KMS-11 (cell line): Measurements from ENCODE around the gene CUL7.
"Not testable (repeated sequence)": the region's sequence is repeated elsewhere in the genome, so short reads cannot be mapped to it uniquely, and the experiment has no call there.

Source experiments
- H2AFZ ChIP-seq: fragments of 200-600 bp; sonication (generic); 2 replicates; pipeline ENCODE4 v1.6.1; 2016; ENCODE audit warnings: antibody characterized with exemption, mixed run types, low read depth
- H3K27ac ChIP-seq: fragments of 200-600 bp; sonication (generic); 2 replicates; pipeline ENCODE4 v1.6.1; 2016; ENCODE audit warnings: mild to moderate bottlenecking, mixed run types
- H3K27me3 ChIP-seq: fragments of 200-600 bp; sonication (generic); 2 replicates; pipeline ENCODE4 v1.6.1; 2017; ENCODE audit warnings: mild to moderate bottlenecking, low read depth, mixed run types, moderate library complexity; ENCODE audit not compliant: insufficient read depth
- H3K36me3 ChIP-seq: fragments of 200-600 bp; sonication (generic); 2 replicates; pipeline ENCODE4 v1.6.1; 2017; ENCODE audit warnings: mild to moderate bottlenecking, mixed run types; ENCODE audit not compliant: insufficient read depth
- H3K4me1 ChIP-seq: fragments of 200-600 bp; sonication (generic); 2 replicates; pipeline ENCODE4 v1.6.1; 2016; ENCODE audit warnings: mild to moderate bottlenecking, low read depth, mixed run types; ENCODE audit not compliant: poor library complexity, severe bottlenecking
- H3K4me2 ChIP-seq: fragments of 200-600 bp; sonication (generic); 2 replicates; pipeline ENCODE4 v1.7.0; 2016; ENCODE audit warnings: mild to moderate bottlenecking, mixed run types
- H3K4me3 ChIP-seq: fragments of 200-600 bp; sonication (generic); IDR thresholded peaks from 2 replicates; pipeline ENCODE4 v1.6.1; 2017; ENCODE audit warnings: low read depth, low read length, mixed read lengths; ENCODE audit not compliant: insufficient read depth
- H3K79me2 ChIP-seq: fragments of 200-600 bp; sonication (generic); 2 replicates; pipeline ENCODE4 v1.6.1; 2016; ENCODE audit warnings: low read depth, mixed run types; ENCODE audit not compliant: insufficient read depth
- H3K9ac ChIP-seq: fragments of 200-600 bp; sonication (generic); 2 replicates; pipeline ENCODE4 v1.6.1; 2016; ENCODE audit warnings: mild to moderate bottlenecking, mixed run types
- H4K20me1 ChIP-seq: fragments of 200-600 bp; sonication (generic); 2 replicates; pipeline ENCODE4 v1.6.1; 2016; ENCODE audit warnings: mild to moderate bottlenecking, mixed run types; ENCODE audit not compliant: insufficient read depth
- TF ChIP-seq, protein P1 (sequence below): fragments of 200-600 bp; sonication (generic); conservative IDR thresholded peaks from 2 replicates; pipeline ENCODE4 v1.6.1; 2017; ENCODE audit warnings: low read depth, mild to moderate bottlenecking, antibody characterized with exemption, low read length, moderate library complexity, mixed read lengths

The CUL7 gene

GRCh38 chr6:43005844-43006243, 47.8 kb downstream of the CUL7 start:
- Histone ChIP-seq H3K4me3 (no peak overlapping the region), H3K27ac (no peak overlapping the region), H3K79me2 (no peaks in the 10 kb centered on the region), H3K36me3 (no peaks in the 10 kb centered on the region), H3K4me1 (no peaks in the 10 kb centered on the region), H3K4me2 (no peak overlapping the region), H3K27me3 (no peaks in the 10 kb centered on the region), H3K9ac (no peak overlapping the region), H2AFZ (no peak overlapping the region), H4K20me1 (no peaks in the 10 kb centered on the region)
- TF ChIP-seq, protein P1, sequence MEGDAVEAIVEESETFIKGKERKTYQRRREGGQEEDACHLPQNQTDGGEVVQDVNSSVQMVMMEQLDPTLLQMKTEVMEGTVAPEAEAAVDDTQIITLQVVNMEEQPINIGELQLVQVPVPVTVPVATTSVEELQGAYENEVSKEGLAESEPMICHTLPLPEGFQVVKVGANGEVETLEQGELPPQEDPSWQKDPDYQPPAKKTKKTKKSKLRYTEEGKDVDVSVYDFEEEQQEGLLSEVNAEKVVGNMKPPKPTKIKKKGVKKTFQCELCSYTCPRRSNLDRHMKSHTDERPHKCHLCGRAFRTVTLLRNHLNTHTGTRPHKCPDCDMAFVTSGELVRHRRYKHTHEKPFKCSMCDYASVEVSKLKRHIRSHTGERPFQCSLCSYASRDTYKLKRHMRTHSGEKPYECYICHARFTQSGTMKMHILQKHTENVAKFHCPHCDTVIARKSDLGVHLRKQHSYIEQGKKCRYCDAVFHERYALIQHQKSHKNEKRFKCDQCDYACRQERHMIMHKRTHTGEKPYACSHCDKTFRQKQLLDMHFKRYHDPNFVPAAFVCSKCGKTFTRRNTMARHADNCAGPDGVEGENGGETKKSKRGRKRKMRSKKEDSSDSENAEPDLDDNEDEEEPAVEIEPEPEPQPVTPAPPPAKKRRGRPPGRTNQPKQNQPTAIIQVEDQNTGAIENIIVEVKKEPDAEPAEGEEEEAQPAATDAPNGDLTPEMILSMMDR = no peak

DNA sequence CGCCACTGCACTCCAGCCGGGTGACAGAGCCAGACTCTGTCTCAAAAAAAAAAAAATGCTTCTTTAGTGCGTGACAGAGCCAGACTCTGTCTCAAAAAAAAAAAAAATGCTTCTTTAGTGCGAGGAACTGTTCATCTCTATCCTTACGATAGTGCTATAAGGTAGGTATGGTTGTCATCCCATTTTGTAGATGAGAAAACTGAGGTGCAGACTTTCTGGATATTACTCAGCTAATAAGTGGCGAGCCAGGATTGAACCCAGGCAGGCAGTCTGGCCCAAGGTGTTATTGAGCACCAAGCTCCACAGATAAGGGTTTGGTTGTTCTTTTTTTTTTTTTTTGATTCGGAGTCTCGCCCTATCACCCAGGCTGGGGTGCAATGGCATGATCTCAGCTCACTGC, 51.8 kb downstream of the CUL7 start:
- Histone ChIP-seq H3K4me2 (no peak overlapping the region), H2AFZ (no peak overlapping the region), H3K27ac (no peak overlapping the region), H4K20me1 (no peaks in the 10 kb centered on the region), H3K36me3 (no peaks in the 10 kb centered on the region), H3K9ac (no peak overlapping the region), H3K4me3 (no peak overlapping the region), H3K79me2 (no peaks in the 10 kb centered on the region), H3K27me3 (no peaks in the 10 kb centered on the region), H3K4me1 (no peaks in the 10 kb centered on the region)
- TF ChIP-seq, protein P1 = no peak

DNA sequence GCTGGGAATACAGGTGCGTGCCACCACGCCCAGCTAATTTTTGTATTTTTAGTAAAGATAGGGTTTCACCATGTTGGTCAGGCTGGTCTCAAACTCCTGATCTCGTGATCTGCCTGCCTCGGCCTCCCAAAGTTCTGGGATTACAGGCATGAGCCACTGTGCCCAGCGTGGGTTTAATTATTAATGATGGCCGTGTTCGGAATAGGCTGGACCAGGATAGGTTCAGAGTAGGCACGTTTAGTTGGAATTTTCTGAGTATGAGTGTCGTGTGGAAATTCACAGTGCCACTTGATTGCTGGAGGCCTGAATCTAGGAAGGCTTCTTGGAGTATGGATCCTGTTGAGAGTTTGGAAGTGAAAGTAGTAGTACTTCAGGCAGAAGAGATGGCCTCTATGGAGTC, 55.4 kb downstream of the CUL7 start:
- not testable (repeated sequence) for H3K79me2 ChIP-seq, H3K36me3 ChIP-seq, H3K27ac ChIP-seq, H2AFZ ChIP-seq, H3K4me1 ChIP-seq, H4K20me1 ChIP-seq, H3K27me3 ChIP-seq, H3K4me3 ChIP-seq, H3K4me2 ChIP-seq, H3K9ac ChIP-seq

- H3K4me2 ChIP-seq = no peak overlapping the region
These were observed 57.1 kb downstream of the CUL7 start for GRCh38 chr6:42996513-42996912.

DNA sequence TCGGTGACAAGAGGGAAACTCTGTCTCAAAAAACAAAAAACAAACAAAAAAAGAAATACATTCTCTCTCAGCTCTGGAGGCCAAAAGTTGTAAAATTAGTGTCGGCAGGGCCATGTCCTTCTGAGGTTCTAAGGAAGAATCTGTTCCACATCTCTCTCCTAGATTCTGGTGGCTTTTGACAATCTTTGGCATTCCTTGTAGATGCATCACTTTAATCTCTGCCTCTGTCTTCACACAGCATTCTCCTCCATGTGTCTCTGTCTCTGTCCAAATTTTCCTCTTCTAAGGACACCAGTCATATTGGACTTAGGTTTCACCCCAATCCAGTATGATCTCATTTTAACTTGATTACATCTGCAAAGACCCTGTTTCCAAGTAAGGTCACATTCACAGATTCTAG, 60.2 kb downstream of the CUL7 start:
- H3K4me2 ChIP-seq = no peak overlapping the region
- H3K79me2 ChIP-seq = no peaks in the 10 kb centered on the region
- no peak overlapping the region for H3K4me3 ChIP-seq
- H3K27ac ChIP-seq = no peak overlapping the region
- H3K9ac ChIP-seq = no peak overlapping the region
- no peaks in the 10 kb centered on the region for H3K4me1 ChIP-seq
- H2AFZ ChIP-seq = no peak overlapping the region
- TF ChIP-seq, protein P1 = no peak
- no peaks in the 10 kb centered on the region for H3K36me3 ChIP-seq
- no peaks in the 10 kb centered on the region for H3K27me3 ChIP-seq
- H4K20me1 ChIP-seq = no peaks in the 10 kb centered on the region

More at GRCh38 chr6:42996513-42996912, 57.1 kb downstream of the CUL7 start:
- Histone ChIP-seq H3K27me3 (no peaks in the 10 kb centered on the region), H3K4me3 (no peak overlapping the region), H4K20me1 (no peaks in the 10 kb centered on the region), H3K9ac (no peak overlapping the region), H3K36me3 (no peaks in the 10 kb centered on the region), H3K79me2 (no peaks in the 10 kb centered on the region), H2AFZ (no peak overlapping the region), H3K27ac (no peak overlapping the region), H3K4me1 (no peaks in the 10 kb centered on the region)
- TF ChIP-seq, protein P1 = no peak
